ENCODE results near the gene SUGP2. TPM values are rescaled to one million over a fixed set of nuclear protein-coding genes. Genes with fewer than 3 reads are reported as not detected.

Gene SUGP2
- total RNA-seq, 1 experiment from 2014 or later: 95.2 TPM

GRCh38 chr19:19028526-19028925, 4.8 kb downstream of the SUGP2 start:
- no peak overlapping the region for H2BK5ac ChIP-seq (ENCODE audit: insufficient read length, low read length)
- no peak overlapping the region for H3K23ac ChIP-seq (ENCODE audit: insufficient read length, low read depth, low read length)
- H4K5ac ChIP-seq (ENCODE audit: insufficient read length, low read depth, low read length): no peak overlapping the region
- peaks cover 3% of the 10 kb centered on the region for H4K20me1 ChIP-seq (ENCODE audit: control insufficient read depth, insufficient read depth, insufficient read length)
- H3K79me2 ChIP-seq (ENCODE audit: insufficient read depth, low read length): peaks cover 3% of the 10 kb centered on the region; the same call in 1 of the 2 replicates
- H2BK20ac ChIP-seq (ENCODE audit: low read depth, low read length, poor library complexity, severe bottlenecking): no peak overlapping the region
- peaks cover 3% of the 10 kb centered on the region for H3K23me2 ChIP-seq (ENCODE audit: insufficient read length, low read depth, low read length, poor library complexity, severe bottlenecking)
- no peak overlapping the region for H2BK120ac ChIP-seq (ENCODE audit: low read depth, low read length, poor library complexity, severe bottlenecking)
- no peaks in the 10 kb centered on the region for H3K27me3 ChIP-seq (ENCODE audit: insufficient read depth, low read length)
- no peak overlapping the region for H2BK12ac ChIP-seq (ENCODE audit: insufficient read length, low read depth, low read length)
- no peak for TF ChIP-seq CTCF (conservative IDR thresholded peaks at IDR 0.05)
- H3K27ac Mint-ChIP-seq: no peak overlapping the region
- no peak overlapping the region for H4K8ac ChIP-seq (replicated peaks; ENCODE audit: insufficient read length, low read depth, low read length)
- no peak overlapping the region for H3K14ac ChIP-seq (ENCODE audit: insufficient read depth, low read length)
- H3K27ac ChIP-seq (ENCODE audit: insufficient read length, low read depth, low read length): no peak overlapping the region
- peaks cover 6 to 9% of the 10 kb centered on the region in 2 experiments for H3K4me1 Mint-ChIP-seq
- H3K4me1 ChIP-seq (ENCODE audit: insufficient read depth, low read length): no peaks in the 10 kb centered on the region
- no peak overlapping the region for H2BK15ac ChIP-seq (ENCODE audit: low read depth, low read length)
- no peak overlapping the region for H2AK5ac ChIP-seq (ENCODE audit: insufficient read length, low read length)
- H3T11ph ChIP-seq (ENCODE audit: low read length): no peak overlapping the region
- H4K91ac ChIP-seq (ENCODE audit: insufficient read length, low read depth, low read length): no peak overlapping the region
- H3K36me3 Mint-ChIP-seq (ENCODE audit: insufficient read depth in 1 of 3, low read depth in 3 of 3): peaks cover 47 to 74% (median 73%) of the 10 kb centered on the region in 3 experiments; a peak in 6 of 7 replicates
- peaks cover 14% of the 10 kb centered on the region for H3K79me1 ChIP-seq (ENCODE audit: insufficient read depth, low read depth, low read length, poor library complexity, severe bottlenecking)
- no peak for DNase-seq
- H3K9me3 ChIP-seq (ENCODE audit: control insufficient read depth, low read depth, low read length): no peaks in the 10 kb centered on the region
- no peak overlapping the region for H3K4ac ChIP-seq (ENCODE audit: low read depth, low read length)
- no peak overlapping the region for H3K4me3 Mint-ChIP-seq
- H3K18ac ChIP-seq (ENCODE audit: insufficient read length, low read depth, low read length): no peak overlapping the region
- H3K9ac ChIP-seq (ENCODE audit: extremely low read depth, insufficient read length, low read length): no peak overlapping the region
- H2AFZ ChIP-seq (ENCODE audit: low read length): no peak overlapping the region
- no peak overlapping the region for H3K4me2 ChIP-seq (ENCODE audit: insufficient read depth, insufficient read length, low read length)
- no peaks in the 10 kb centered on the region for H3K9me3 Mint-ChIP-seq
- WGBS (ENCODE audit: extremely low coverage, insufficient read length, low lambda C conversion rate): no CpG with 5 or more reads among the region's 9 CpGs
- H3K56ac ChIP-seq (ENCODE audit: insufficient read length, low read depth, low read length): no peak overlapping the region
- H3K27me3 Mint-ChIP-seq (ENCODE audit: low read depth): no peaks in the 10 kb centered on the region
